ENCODE measurements around the gene ANKRD33.

Gene ANKRD33

DNA sequence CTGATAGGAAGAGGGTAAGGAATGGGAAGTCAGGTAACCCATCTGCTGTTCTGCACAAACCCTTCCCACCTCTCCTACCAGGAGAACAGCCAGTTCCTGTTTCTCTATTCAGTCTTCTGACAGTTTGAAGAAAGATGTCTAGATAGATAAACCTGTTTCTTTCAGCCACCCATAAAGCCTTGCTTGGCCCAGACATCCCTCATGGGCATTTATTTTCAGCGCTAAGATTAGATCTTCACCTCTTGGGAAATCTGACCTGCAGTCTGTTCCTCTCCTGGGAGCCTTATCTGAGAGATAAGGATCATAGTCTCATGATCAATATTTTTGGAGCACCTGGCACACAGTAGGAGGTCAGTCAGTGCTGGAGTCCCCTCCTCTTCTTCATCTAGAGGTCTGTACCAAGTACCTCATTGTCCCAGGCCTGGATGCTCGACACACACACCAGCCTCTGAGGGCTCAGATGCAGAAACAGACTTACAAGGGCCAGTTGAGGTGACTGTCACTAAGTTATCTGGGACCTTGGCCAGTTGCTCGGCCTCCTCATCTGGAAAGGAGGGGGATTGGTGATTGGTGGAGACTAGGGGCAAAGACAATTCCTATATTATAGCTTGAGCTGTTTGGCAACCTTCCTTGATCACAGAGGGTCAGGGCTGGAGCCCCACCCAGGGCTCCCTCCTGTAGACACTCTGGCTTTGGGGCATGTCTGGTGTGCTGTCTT, 37.6 kb downstream of the ANKRD33 start:
- peaks cover 0 to 2% of the 10 kb centered on the region in 2 donors for H3K36me3 ChIP-seq (ENCODE audit: control insufficient read depth in 2 of 2, insufficient read depth in 2 of 2, low read length in 2 of 2)
- H3K4me3 ChIP-seq (ENCODE audit: low read length in 2 of 2): no peak overlapping the region
- H3K27ac ChIP-seq (ENCODE audit: low read depth in 2 of 2, low read length in 2 of 2): no peak overlapping the region
- no peaks in the 10 kb centered on the region for H3K9me3 ChIP-seq (ENCODE audit: control insufficient read depth in 2 of 2, low read length in 2 of 2)
- H3K27me3 ChIP-seq (ENCODE audit: control insufficient read depth in 2 of 2, insufficient read depth in 2 of 2, low read length in 2 of 2): no peaks in the 10 kb centered on the region
- H3K4me1 ChIP-seq (ENCODE audit: control insufficient read depth in 2 of 2, insufficient read depth in 2 of 2, low read length in 2 of 2): peaks cover 18 to 19% of the 10 kb centered on the region in 2 donors
- H3K9ac ChIP-seq (ENCODE audit: low read depth in 1 of 2, low read length in 2 of 2): no peak overlapping the region

DNA sequence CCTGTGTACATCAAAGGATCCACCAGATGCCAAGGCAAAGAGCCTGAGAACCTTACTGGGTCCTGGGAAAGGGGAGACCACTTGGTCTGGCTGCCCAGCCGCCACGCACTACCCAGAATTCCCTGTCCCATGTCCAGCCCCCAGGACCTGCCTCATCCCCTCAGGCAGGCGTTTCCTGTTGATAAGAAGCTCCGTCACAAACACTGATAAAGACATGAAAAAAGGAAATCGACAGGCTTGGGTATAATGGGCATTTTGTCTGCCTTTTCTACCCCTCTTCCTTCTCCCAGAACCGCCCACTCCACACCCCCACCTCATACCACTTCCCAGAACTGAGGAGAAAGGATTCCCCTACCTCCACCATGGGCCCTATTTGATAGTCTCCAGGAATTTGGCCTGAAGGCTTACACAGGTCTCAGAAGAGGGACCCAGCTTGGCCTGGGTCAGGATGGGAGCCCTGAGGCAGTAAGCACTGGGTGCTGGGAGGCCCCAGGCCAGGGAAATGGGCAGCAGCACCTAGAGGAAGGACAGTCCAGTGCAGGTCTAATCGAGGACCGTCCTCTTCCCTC, 38.2 kb downstream of the ANKRD33 start:
- H3K27ac ChIP-seq (ENCODE audit: low read depth in 2 of 2, low read length in 2 of 2): no peak overlapping the region
- no peaks in the 10 kb centered on the region for H3K9me3 ChIP-seq (ENCODE audit: control insufficient read depth in 2 of 2, low read length in 2 of 2)
- H3K27me3 ChIP-seq (ENCODE audit: control insufficient read depth in 2 of 2, insufficient read depth in 2 of 2, low read length in 2 of 2): no peaks in the 10 kb centered on the region
- H3K9ac ChIP-seq (ENCODE audit: low read depth in 1 of 2, low read length in 2 of 2): no peak overlapping the region
- peaks cover 0 to 2% of the 10 kb centered on the region in 2 donors for H3K36me3 ChIP-seq (ENCODE audit: control insufficient read depth in 2 of 2, insufficient read depth in 2 of 2, low read length in 2 of 2)
- peaks cover 18 to 19% of the 10 kb centered on the region in 2 donors for H3K4me1 ChIP-seq (ENCODE audit: control insufficient read depth in 2 of 2, insufficient read depth in 2 of 2, low read length in 2 of 2)
- no peak overlapping the region for H3K4me3 ChIP-seq (ENCODE audit: low read length in 2 of 2)

DNA sequence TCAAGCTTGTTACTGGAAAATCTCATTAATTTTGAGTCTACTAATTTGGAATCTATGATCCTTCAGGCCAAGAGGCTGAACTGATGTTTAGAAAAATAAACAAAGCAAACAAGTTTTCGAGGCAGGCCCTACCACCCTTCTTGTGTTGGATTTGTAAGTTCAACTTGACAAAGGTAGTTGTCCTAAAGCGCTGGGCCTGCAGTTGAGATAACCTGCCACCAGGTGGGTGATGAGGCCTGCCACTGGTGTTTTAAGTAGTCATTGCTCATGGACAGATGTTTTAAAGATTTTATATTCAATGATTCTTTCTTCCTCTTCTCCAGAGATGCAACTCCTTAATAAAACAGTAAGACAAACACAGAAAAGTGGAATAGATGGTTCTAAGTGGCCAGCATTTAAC, 38.8 kb downstream of the ANKRD33 start:
- H3K4me1 ChIP-seq (ENCODE audit: control insufficient read depth in 2 of 2, insufficient read depth in 2 of 2, low read length in 2 of 2): peaks cover 18 to 19% of the 10 kb centered on the region in 2 donors
- H3K9ac ChIP-seq (ENCODE audit: low read depth in 1 of 2, low read length in 2 of 2): no peak overlapping the region
- H3K4me3 ChIP-seq (ENCODE audit: low read length in 2 of 2): no peak overlapping the region
- H3K36me3 ChIP-seq (ENCODE audit: control insufficient read depth in 2 of 2, insufficient read depth in 2 of 2, low read length in 2 of 2): peaks cover 0 to 2% of the 10 kb centered on the region in 2 donors
- no peak overlapping the region for H3K27ac ChIP-seq (ENCODE audit: low read depth in 2 of 2, low read length in 2 of 2)
- no peaks in the 10 kb centered on the region for H3K9me3 ChIP-seq (ENCODE audit: control insufficient read depth in 2 of 2, low read length in 2 of 2)
- H3K27me3 ChIP-seq (ENCODE audit: control insufficient read depth in 2 of 2, insufficient read depth in 2 of 2, low read length in 2 of 2): no peaks in the 10 kb centered on the region

DNA sequence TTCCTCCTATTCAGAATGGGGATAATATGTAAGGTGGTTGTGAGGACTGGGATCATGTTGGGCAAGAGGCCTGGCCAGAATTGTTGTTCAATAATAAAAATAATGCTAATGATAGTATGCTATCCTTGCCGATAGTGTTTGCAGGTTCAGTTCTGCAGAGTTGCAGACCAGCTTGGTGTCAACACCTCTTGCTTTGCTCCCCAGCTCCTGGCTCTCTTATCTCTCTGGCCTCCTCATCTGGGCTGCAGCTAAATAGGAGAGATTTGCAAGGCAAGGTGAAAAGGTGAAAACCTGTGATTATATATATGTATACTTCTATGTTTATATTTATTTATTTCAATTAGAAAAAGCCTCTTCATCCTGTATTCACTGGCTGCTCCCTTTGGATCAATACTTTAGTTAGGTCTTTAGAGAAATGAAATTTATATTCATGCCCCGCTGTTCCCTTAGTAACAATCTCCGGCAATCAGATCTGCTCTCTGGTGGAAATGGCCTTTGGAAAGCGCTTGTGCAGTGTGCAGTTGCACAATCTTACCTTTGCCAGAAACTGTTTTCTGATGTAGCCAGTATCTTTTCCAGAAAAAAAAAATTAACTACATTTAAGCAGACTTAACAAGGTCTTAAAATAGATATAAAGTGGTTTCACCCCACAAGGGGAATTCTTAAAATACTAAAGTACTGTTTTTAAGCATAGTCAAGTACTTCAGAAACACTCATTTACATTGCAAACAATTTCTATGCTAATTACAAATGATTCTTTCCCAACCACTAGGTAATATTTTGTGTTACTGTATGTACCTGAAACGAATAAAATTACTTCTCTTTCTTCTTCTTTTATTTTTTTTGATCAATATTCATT, 44.5 kb downstream of the ANKRD33 start:
- Histone ChIP-seq H3K4me1 (ENCODE audit: control insufficient read depth in 2 of 2, insufficient read depth in 2 of 2, low read length in 2 of 2) (no peaks in the 10 kb centered on the region), H3K9me3 (ENCODE audit: control insufficient read depth in 2 of 2, low read length in 2 of 2) (no peaks in the 10 kb centered on the region), H3K27ac (ENCODE audit: low read depth in 2 of 2, low read length in 2 of 2) (no peak overlapping the region), H3K27me3 (ENCODE audit: control insufficient read depth in 2 of 2, insufficient read depth in 2 of 2, low read length in 2 of 2) (no peaks in the 10 kb centered on the region), H3K9ac (ENCODE audit: low read depth in 1 of 2, low read length in 2 of 2) (no peak overlapping the region), H3K4me3 (ENCODE audit: low read length in 2 of 2) (no peak overlapping the region), H3K36me3 (ENCODE audit: control insufficient read depth in 2 of 2, insufficient read depth in 2 of 2, low read length in 2 of 2) (no peaks in the 10 kb centered on the region)

DNA sequence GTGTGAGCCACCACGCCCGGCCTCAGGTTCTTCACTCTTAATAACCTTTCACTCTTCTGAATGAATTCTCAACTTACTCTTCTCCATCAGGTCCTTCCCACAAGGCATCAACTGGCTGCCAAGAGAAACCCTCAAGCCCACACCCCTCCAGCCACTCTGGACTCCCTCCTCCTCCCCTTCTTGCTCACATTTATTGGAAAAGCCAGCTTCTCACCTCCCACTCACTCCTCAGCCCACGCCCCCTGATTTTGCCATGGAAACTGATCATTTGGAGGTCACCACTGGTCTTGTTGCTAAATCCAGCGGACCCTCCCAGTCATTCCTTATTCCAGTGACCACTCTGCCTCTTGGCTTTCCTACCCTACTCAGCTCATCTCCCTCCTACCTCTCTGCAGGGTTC, 46.2 kb downstream of the ANKRD33 start:
- no peak overlapping the region for H3K4me3 ChIP-seq (ENCODE audit: low read length in 2 of 2)
- no peak overlapping the region for H3K27ac ChIP-seq (ENCODE audit: low read depth in 2 of 2, low read length in 2 of 2)
- H3K36me3 ChIP-seq (ENCODE audit: control insufficient read depth in 2 of 2, insufficient read depth in 2 of 2, low read length in 2 of 2): no peaks in the 10 kb centered on the region
- no peak overlapping the region for H3K9ac ChIP-seq (ENCODE audit: low read depth in 1 of 2, low read length in 2 of 2)
- H3K27me3 ChIP-seq (ENCODE audit: control insufficient read depth in 2 of 2, insufficient read depth in 2 of 2, low read length in 2 of 2): peaks cover 0 to 2% of the 10 kb centered on the region in 2 donors
- peaks cover 0 to 2% of the 10 kb centered on the region in 2 donors for H3K4me1 ChIP-seq (ENCODE audit: control insufficient read depth in 2 of 2, insufficient read depth in 2 of 2, low read length in 2 of 2)
- no peaks in the 10 kb centered on the region for H3K9me3 ChIP-seq (ENCODE audit: control insufficient read depth in 2 of 2, low read length in 2 of 2)

DNA sequence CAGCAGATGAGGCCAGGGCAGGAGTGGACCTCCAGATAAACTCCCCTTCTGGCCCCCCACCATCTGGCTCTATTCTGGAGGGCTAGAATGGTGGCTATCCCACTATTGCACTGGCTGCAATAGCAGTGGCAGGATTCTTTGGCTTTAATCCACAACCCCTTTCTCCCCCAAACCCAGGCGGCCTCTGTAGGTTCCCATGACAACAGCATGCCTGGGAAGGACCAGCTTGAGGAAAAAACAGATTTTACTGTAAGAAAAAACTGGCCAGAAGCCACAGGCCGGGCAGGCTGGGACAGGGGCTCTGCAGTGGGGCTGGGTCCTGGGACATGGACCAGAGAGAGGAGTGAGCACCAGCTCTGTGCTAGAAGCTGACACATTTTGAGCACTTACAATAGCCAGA, 50.0 kb downstream of the ANKRD33 start:
- H3K27ac ChIP-seq (ENCODE audit: low read depth in 2 of 2, low read length in 2 of 2): no peak overlapping the region

DNA sequence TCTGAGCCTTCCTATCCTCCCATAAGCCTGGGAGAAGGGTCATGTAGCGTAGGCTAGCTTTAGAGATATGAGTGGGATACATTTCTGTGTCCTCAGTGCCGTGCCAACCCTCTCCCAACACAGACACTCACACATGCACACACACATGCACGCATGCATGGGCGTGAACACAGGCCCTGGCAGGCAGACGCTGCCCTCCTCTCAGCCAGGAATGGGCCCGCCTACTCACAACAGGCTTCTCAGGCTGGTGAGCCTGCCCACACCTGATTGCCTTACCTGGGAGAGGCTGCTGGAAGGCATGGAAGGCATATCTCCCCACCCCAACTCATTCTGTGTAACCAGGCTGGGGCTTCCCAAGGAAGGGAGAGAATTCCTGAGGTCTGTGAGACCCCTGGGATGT, 50.8 kb downstream of the ANKRD33 start:
- peaks cover 0 to 2% of the 10 kb centered on the region in 2 donors for H3K4me1 ChIP-seq (ENCODE audit: control insufficient read depth in 2 of 2, insufficient read depth in 2 of 2, low read length in 2 of 2)
- no peaks in the 10 kb centered on the region for H3K36me3 ChIP-seq (ENCODE audit: control insufficient read depth in 2 of 2, insufficient read depth in 2 of 2, low read length in 2 of 2)
- H3K9me3 ChIP-seq (ENCODE audit: control insufficient read depth in 2 of 2, low read length in 2 of 2): no peaks in the 10 kb centered on the region
- H3K27ac ChIP-seq (ENCODE audit: low read depth in 2 of 2, low read length in 2 of 2): no peak overlapping the region
- H3K9ac ChIP-seq (ENCODE audit: low read depth in 1 of 2, low read length in 2 of 2): no peak overlapping the region
- H3K27me3 ChIP-seq (ENCODE audit: control insufficient read depth in 2 of 2, insufficient read depth in 2 of 2, low read length in 2 of 2): peaks cover 0 to 2% of the 10 kb centered on the region in 2 donors
- no peak overlapping the region for H3K4me3 ChIP-seq (ENCODE audit: low read length in 2 of 2)

More for the DNA sequence above, 50.0 kb downstream of the ANKRD33 start:
- peaks cover 0 to 2% of the 10 kb centered on the region in 2 donors for H3K27me3 ChIP-seq (ENCODE audit: control insufficient read depth in 2 of 2, insufficient read depth in 2 of 2, low read length in 2 of 2)
- H3K4me1 ChIP-seq (ENCODE audit: control insufficient read depth in 2 of 2, insufficient read depth in 2 of 2, low read length in 2 of 2): peaks cover 0 to 2% of the 10 kb centered on the region in 2 donors
- H3K9me3 ChIP-seq (ENCODE audit: control insufficient read depth in 2 of 2, low read length in 2 of 2): no peaks in the 10 kb centered on the region
- H3K9ac ChIP-seq (ENCODE audit: low read depth in 1 of 2, low read length in 2 of 2): no peak overlapping the region
- no peak overlapping the region for H3K4me3 ChIP-seq (ENCODE audit: low read length in 2 of 2)
- no peaks in the 10 kb centered on the region for H3K36me3 ChIP-seq (ENCODE audit: control insufficient read depth in 2 of 2, insufficient read depth in 2 of 2, low read length in 2 of 2)

DNA sequence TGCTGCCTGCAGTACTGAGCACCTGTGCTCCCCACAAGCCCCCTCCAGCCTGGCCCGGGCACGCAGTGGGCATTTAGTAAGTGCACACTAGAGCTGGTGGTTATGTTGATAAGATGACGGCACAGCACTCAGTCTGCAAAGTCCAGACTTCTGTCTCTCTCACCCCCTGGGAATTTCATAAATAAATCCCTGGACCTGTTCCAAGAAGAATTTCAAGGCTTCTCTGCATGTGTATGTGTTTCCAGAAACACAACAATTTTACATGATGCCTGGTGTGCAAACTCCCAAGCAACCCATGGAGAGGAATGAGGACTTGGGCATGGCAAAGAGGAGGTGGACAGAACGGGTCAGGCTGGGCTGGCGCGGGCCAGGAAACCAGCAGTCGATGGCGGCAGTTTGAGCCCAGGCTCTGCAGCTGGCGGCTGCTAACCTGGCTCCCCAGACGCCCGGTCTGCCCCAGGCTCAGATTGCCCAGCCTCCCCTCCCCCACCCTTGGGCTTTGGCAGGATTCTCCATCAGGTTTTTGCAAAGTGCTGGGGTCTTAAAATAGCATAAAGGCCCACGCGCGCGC, 53.2 kb downstream of the ANKRD33 start:
- no peak overlapping the region for H3K4me3 ChIP-seq (ENCODE audit: low read length in 2 of 2)

More for the DNA sequence above, 53.2 kb downstream of the ANKRD33 start:
- peaks cover 0 to 5% of the 10 kb centered on the region in 2 donors for H3K9me3 ChIP-seq (ENCODE audit: control insufficient read depth in 2 of 2, low read length in 2 of 2)
- H3K9ac ChIP-seq (ENCODE audit: low read depth in 1 of 2, low read length in 2 of 2): no peak overlapping the region
- H3K27me3 ChIP-seq (ENCODE audit: control insufficient read depth in 2 of 2, insufficient read depth in 2 of 2, low read length in 2 of 2): peaks cover 0 to 2% of the 10 kb centered on the region in 2 donors
- peaks cover 0 to 2% of the 10 kb centered on the region in 2 donors for H3K4me1 ChIP-seq (ENCODE audit: control insufficient read depth in 2 of 2, insufficient read depth in 2 of 2, low read length in 2 of 2)
- H3K27ac ChIP-seq (ENCODE audit: low read depth in 2 of 2, low read length in 2 of 2): no peak overlapping the region
- H3K36me3 ChIP-seq (ENCODE audit: control insufficient read depth in 2 of 2, insufficient read depth in 2 of 2, low read length in 2 of 2): no peaks in the 10 kb centered on the region
